ENCODE data around the gene RPIA. TPM values are rescaled to one million over a fixed set of nuclear protein-coding genes. Genes with fewer than 3 reads are reported as not detected.
A peak's percentile ranks its signal among the peaks of the same experiment; 100 is the strongest.

Gene RPIA
- total and polyA plus RNA-seq, 2 of the 13 experiments (the other 11 are each of a cell fraction or from before 2014, with no cell fraction given): 13.3 to 23.9 TPM

GRCh38 chr2:88691339-88692183, at the start of gene RPIA (continued):
- TF ChIP-seq RNF219 (CRISPR knock-in tag; IDR thresholded peaks at IDR 0.05) (peak; percentile 49; the same call in 1 of the 2 replicates), SMAD9 (CRISPR knock-in tag; IDR thresholded peaks at IDR 0.05) (peak; percentile 97), ZNF644 (CRISPR knock-in tag; IDR thresholded peaks at IDR 0.05; ENCODE audit: low read depth) (no peak), SOX5 (CRISPR knock-in tag; IDR thresholded peaks at IDR 0.05; ENCODE audit: borderline replicate concordance) (no peak), ZNF574 (CRISPR knock-in tag; IDR thresholded peaks at IDR 0.05) (peak; percentile 94), ZSCAN20 (CRISPR knock-in tag; IDR thresholded peaks at IDR 0.05; ENCODE audit: borderline replicate concordance) (peak; percentile 66), PITX1 (CRISPR knock-in tag; IDR thresholded peaks at IDR 0.05) (peak; percentile 28; the same call in 1 of the 2 replicates), ZBTB20 (CRISPR knock-in tag; IDR thresholded peaks at IDR 0.05; ENCODE audit: borderline replicate concordance, low read depth) (peak; percentile 56; the same call in 1 of the 2 replicates), ZNF83 (CRISPR knock-in tag; IDR thresholded peaks at IDR 0.05; ENCODE audit: borderline replicate concordance) (peak; percentile 79; the same call in 1 of the 2 replicates), NR0B2 (CRISPR knock-in tag; IDR thresholded peaks at IDR 0.05) (peak; percentile 98), JARID2 (CRISPR knock-in tag; IDR thresholded peaks at IDR 0.05; ENCODE audit: insufficient replicate concordance) (peak; percentile 81), ZNF567 (CRISPR knock-in tag; IDR thresholded peaks at IDR 0.05; ENCODE audit: borderline replicate concordance) (peak; percentile 29; the same call in 1 of the 2 replicates), GABPA (IDR thresholded peaks at IDR 0.05; ENCODE audit: low read depth, low read length) (peak; percentile 82), GABPA (CRISPR knock-in tag; IDR thresholded peaks at IDR 0.05; ENCODE audit: low read depth) (peak; percentile 95), ZC3H4 (CRISPR knock-in tag; IDR thresholded peaks at IDR 0.05; ENCODE audit: borderline replicate concordance) (peak; percentile 70; the same call in 1 of the 2 replicates), PRDM10 (CRISPR knock-in tag; IDR thresholded peaks at IDR 0.05; ENCODE audit: low read depth) (peak; percentile 83; the same call in 1 of the 2 replicates), ONECUT2 (CRISPR knock-in tag; IDR thresholded peaks at IDR 0.05) (peak; percentile 47; the same call in 1 of the 2 replicates)

All from HepG2 (cell line).